IMR-90 (cell line): ENCODE results near the gene ASPN. TPM values are rescaled to one million over a fixed set of nuclear protein-coding genes. Genes with fewer than 3 reads are reported as not detected.
A peak's percentile ranks its signal among the peaks of the same experiment; 100 is the strongest.

ENCODE experiments used
- ATAC-seq: fragments of 200-7000 bp; cut with Tn5 transposase; 2 replicates; pipeline ENCODE4 v1.9.1; 2020; ENCODE audit warnings: low read depth, mild to moderate bottlenecking, moderate library complexity
- BruUV-seq: library from RNA; stranded (reverse); fragments of 400-500 nt; replicated peaks from 2 replicates; lab custom pipeline; 2021; lab: Mats Ljungman, UMichigan
- CTCF ChIA-PET: fragments of 300-600 bp; formaldehyde crosslinking; extraction: SDS; loops from one replicate; lab custom pipeline; 2021; ENCODE audit warnings: antibody characterized with exemption; lab: Yijun Ruan, JAX
- POLR2A ChIA-PET: fragments of 300-600 bp; sonication (Branson Sonifier 250); formaldehyde crosslinking; loops from one replicate; lab custom pipeline; 2022; ENCODE audit warnings: antibody characterized with exemption; ENCODE audit not compliant: unreplicated experiment; lab: Charles Lee
- DNase-seq: peaks from one replicate; pipeline ENCODE4 v3.0.0; 2013
- H2AFZ ChIP-seq: replicated peaks from 2 replicates; pipeline ENCODE3; 2013; ENCODE audit warnings: low read length, mild to moderate bottlenecking; ENCODE audit not compliant: poor library complexity
- H2AK5ac ChIP-seq: 2 replicates; pipeline ENCODE4 v1.6.1; 2013; ENCODE audit warnings: low read depth, low read length, inconsistent platforms
- H2AK9ac ChIP-seq: replicated peaks from 2 replicates; pipeline ENCODE3; 2013; ENCODE audit warnings: mild to moderate bottlenecking, low read depth, low read length, moderate library complexity; ENCODE audit not compliant: poor library complexity
- H2BK120ac ChIP-seq: 2 replicates; pipeline ENCODE4 v1.6.1; 2013; ENCODE audit warnings: low read depth, low read length, inconsistent platforms
- H2BK15ac ChIP-seq: 3 replicates; pipeline ENCODE4 v1.6.1; 2013; ENCODE audit warnings: low read depth, low read length, inconsistent platforms
- H2BK20ac ChIP-seq: 2 replicates; pipeline ENCODE4 v1.6.1; 2013; ENCODE audit warnings: low read depth, mild to moderate bottlenecking, inconsistent platforms, low read length, moderate library complexity
- H2BK5ac ChIP-seq: 2 replicates; pipeline ENCODE4 v1.6.1; 2013; ENCODE audit warnings: mild to moderate bottlenecking, low read depth, low read length, inconsistent platforms; ENCODE audit not compliant: poor library complexity, severe bottlenecking
- H3K14ac ChIP-seq: replicated peaks from 2 replicates; pipeline ENCODE4 v1.6.1; 2013; ENCODE audit warnings: low read depth, low read length, inconsistent platforms
- H3K18ac ChIP-seq: 2 replicates; pipeline ENCODE4 v1.6.1; 2013; ENCODE audit warnings: low read depth, low read length, control low read depth
- H3K23ac ChIP-seq: 2 replicates; pipeline ENCODE4 v1.6.1; 2013; ENCODE audit warnings: low read depth, low read length, inconsistent platforms
- H3K27ac ChIP-seq: 2 replicates; pipeline ENCODE4 v1.5.1; 2013; ENCODE audit warnings: mild to moderate bottlenecking, control low read depth, low read length; ENCODE audit not compliant: insufficient read depth
- H3K27me3 ChIP-seq: 2 replicates; pipeline ENCODE4 v1.6.1; 2013; ENCODE audit warnings: low read length; ENCODE audit not compliant: control insufficient read depth, insufficient read depth
- H3K36me3 ChIP-seq: 2 replicates; pipeline ENCODE4 v1.6.1; 2013; ENCODE audit warnings: low read length, mixed read lengths; ENCODE audit not compliant: control insufficient read depth, insufficient read depth
- H3K4ac ChIP-seq: 2 replicates; pipeline ENCODE4 v1.6.1; 2013; ENCODE audit warnings: low read depth, low read length, inconsistent platforms
- H3K4me1 ChIP-seq: 2 replicates; pipeline ENCODE4 v1.6.1; 2013; ENCODE audit warnings: low read length, mixed read lengths; ENCODE audit not compliant: control insufficient read depth, insufficient read depth
- H3K4me2 ChIP-seq: 2 replicates; pipeline ENCODE4 v1.6.1; 2013; ENCODE audit warnings: low read depth, mild to moderate bottlenecking, control low read depth, low read length, moderate library complexity
- H3K4me3 ChIP-seq: 2 replicates; pipeline ENCODE4 v1.5.1; 2013; ENCODE audit warnings: low read depth, mild to moderate bottlenecking, control low read depth, low read length, moderate library complexity; ENCODE audit not compliant: insufficient read depth
- H3K56ac ChIP-seq: 2 replicates; pipeline ENCODE4 v1.6.1; 2013; ENCODE audit warnings: low read length, inconsistent platforms; ENCODE audit not compliant: insufficient read depth; ENCODE audit errors: extremely low read depth
- H3K79me1 ChIP-seq, 2 experiments: 2 replicates each; pipeline ENCODE4 v1.6.1; 2013; ENCODE audit warnings: low read length in 2 of 2, inconsistent platforms in 1 of 2, low read depth in 1 of 2
- H3K9ac ChIP-seq: 2 replicates; pipeline ENCODE4 v1.6.1; 2013; ENCODE audit warnings: low read depth, low read length, control low read depth
- H3K9me1 ChIP-seq: 2 replicates; pipeline ENCODE4 v1.6.1; 2013; ENCODE audit warnings: low read length, inconsistent platforms; ENCODE audit not compliant: insufficient read depth
- H3K9me3 ChIP-seq: 2 replicates; pipeline ENCODE4 v1.6.1; 2013; ENCODE audit warnings: low read length; ENCODE audit not compliant: control insufficient read depth, insufficient read depth
- H4K20me1 ChIP-seq: 2 replicates; pipeline ENCODE4 v1.6.1; 2013; ENCODE audit warnings: low read length, inconsistent platforms; ENCODE audit not compliant: insufficient read depth
- H4K5ac ChIP-seq: 2 replicates; pipeline ENCODE4 v1.6.1; 2013; ENCODE audit warnings: mild to moderate bottlenecking, low read depth, low read length, control low read depth
- H4K8ac ChIP-seq, 2 experiments: 2 replicates each; pipeline ENCODE4 v1.6.1; 2013; ENCODE audit warnings: low read depth in 2 of 2, low read length in 2 of 2, control low read depth in 1 of 2, inconsistent platforms in 1 of 2
- H4K91ac ChIP-seq: 2 replicates; pipeline ENCODE4 v1.6.1; 2013; ENCODE audit warnings: low read depth, low read length, inconsistent platforms; ENCODE audit not compliant: insufficient read depth
- BHLHE40 ChIP-seq: fragments of 150-350 bp; IDR thresholded peaks from 2 replicates; pipeline ENCODE4 v1.6.1; 2016; ENCODE audit warnings: mild to moderate bottlenecking, low read depth, low read length
- CEBPB ChIP-seq: IDR thresholded peaks from 2 replicates; pipeline ENCODE4 v1.6.1; 2012; ENCODE audit warnings: low read depth, low read length, improper control_type of control experiment
- CHD1 ChIP-seq: IDR thresholded peaks from 2 replicates; pipeline ENCODE4 v1.6.1; 2012; ENCODE audit warnings: low read depth, low read length, improper control_type of control experiment
- CTCF ChIP-seq: conservative IDR thresholded peaks from 2 replicates; pipeline ENCODE4 v1.5.1; 2012; ENCODE audit warnings: mild to moderate bottlenecking, low read depth, low read length, improper control_type of control experiment
- FOS ChIP-seq: fragments of 150-350 bp; IDR thresholded peaks from 2 replicates; pipeline ENCODE4 v1.6.1; 2016; ENCODE audit warnings: low read depth, low read length
- MAFK ChIP-seq: IDR thresholded peaks from 2 replicates; pipeline ENCODE4 v1.6.1; 2012; ENCODE audit warnings: low read depth, low read length, improper control_type of control experiment
- MAZ ChIP-seq: IDR thresholded peaks from 2 replicates; pipeline ENCODE4 v1.6.1; 2012; ENCODE audit warnings: low read depth, mild to moderate bottlenecking, low read length, improper control_type of control experiment, moderate library complexity, borderline replicate concordance
- MXI1 ChIP-seq: IDR thresholded peaks from 2 replicates; pipeline ENCODE4 v1.6.1; 2012; ENCODE audit warnings: low read depth, mild to moderate bottlenecking, low read length, moderate library complexity, borderline replicate concordance
- NFE2L2 ChIP-seq: fragments of 150-350 bp; IDR thresholded peaks from 2 replicates; pipeline ENCODE4 v1.6.1; 2016; ENCODE audit warnings: low read depth, mild to moderate bottlenecking, low read length
- POLR2A ChIP-seq: IDR thresholded peaks from 2 replicates; pipeline ENCODE4 v1.6.1; 2012; ENCODE audit warnings: mild to moderate bottlenecking, low read depth, low read length
- RAD21 ChIP-seq: IDR thresholded peaks from 2 replicates; pipeline ENCODE4 v1.6.1; 2012; ENCODE audit warnings: low read length, improper control_type of control experiment
- RCOR1 ChIP-seq: IDR thresholded peaks from 2 replicates; pipeline ENCODE4 v1.6.1; 2012; ENCODE audit warnings: mild to moderate bottlenecking, low read length, improper control_type of control experiment; ENCODE audit not compliant: insufficient replicate concordance
- RFX5 ChIP-seq: IDR thresholded peaks from 2 replicates; pipeline ENCODE4 v1.8.0; 2012; ENCODE audit warnings: low read depth, mild to moderate bottlenecking, low read length, moderate library complexity
- SMC3 ChIP-seq: fragments of 150-350 bp; IDR thresholded peaks from 2 replicates; pipeline ENCODE4 v1.6.1; 2016; ENCODE audit warnings: low read depth, mild to moderate bottlenecking, antibody characterized with exemption, low read length, moderate library complexity
- WGBS, 2 experiments: methylation state at CpG; one replicate each; pipeline versions ENCODE4 v1.1.5 to v1.1.7; 2013; ENCODE audit warnings: missing lambda C conversion rate in 2 of 2; ENCODE audit not compliant: insufficient read length in 1 of 2; ENCODE audit errors: extremely low coverage in 2 of 2; 5-methylcytosine and 5-hydroxymethylcytosine counted together
- dilution Hi-C: fragments of 300-500 bp; cut with HindIII; formaldehyde crosslinking; loops from one replicate; pipeline ENCODE4 v1.14.3; 2018; ENCODE audit warnings: low sequenced_read_pairs; ENCODE audit not compliant: unreplicated experiment
- in situ Hi-C: fragments of 300-500 bp; cut with MboI; formaldehyde crosslinking; loops from 3 replicates; pipeline ENCODE4 v1.14.3; 2019; ENCODE audit warnings: low sequenced_read_pairs, inconsistent platforms, mixed read lengths
- intact Hi-C: fragments of 100-400 bp; cut with micrococcal nuclease; formaldehyde crosslinking; loops from 2 replicates; pipeline ENCODE4 v1.10.0; 2022
- polyA plus RNA-seq, 3 experiments: library from polyadenylated mRNA; depleted of rRNA; stranded (reverse); fragments of >200 nt; gene quantifications; 2 replicates each; pipeline ENCODE4 v1.2.3, GENCODE V29; 2012; ENCODE audit warnings: low replicate concordance in 1 of 3
- total RNA-seq: library from RNA; depleted of rRNA; stranded (reverse); fragments of >200 nt; gene quantifications from 2 replicates; pipeline ENCODE4 v1.2.3, GENCODE V29; 2012
- TF ChIP-seq, protein P1 (sequence below): fragments of 150-350 bp; IDR thresholded peaks from 2 replicates; pipeline ENCODE4 v1.6.1; 2016; ENCODE audit warnings: low read depth, mild to moderate bottlenecking, low read length, moderate library complexity, borderline replicate concordance
- TF ChIP-seq, protein P2 (sequence below): fragments of 150-350 bp; IDR thresholded peaks from 2 replicates; pipeline ENCODE4 v1.6.1; 2017; ENCODE audit warnings: mild to moderate bottlenecking, antibody characterized with exemption, low read length, low read depth

Gene ASPN
- total and polyA plus RNA-seq, 2 of the 4 experiments (the other 2 are of a cell fraction): under 0.01 to 0.09 TPM

GRCh38 chr9:92500725-92501124, 18.4 kb upstream of the ASPN start:
- H4K91ac ChIP-seq: no peak overlapping the region
- no peaks in the 10 kb centered on the region for H3K36me3 ChIP-seq
- no peak overlapping the region for H3K56ac ChIP-seq
- no peak overlapping the region for H2AFZ ChIP-seq
- H2BK20ac ChIP-seq: no peak overlapping the region
- H4K20me1 ChIP-seq: no peaks in the 10 kb centered on the region
- no peak overlapping the region for H3K4me2 ChIP-seq
- no peak overlapping the region for H3K18ac ChIP-seq
- peaks cover 12% of the 10 kb centered on the region for H3K9me1 ChIP-seq
- H3K79me1 ChIP-seq: peaks cover 0 to 9% of the 10 kb centered on the region in 2 experiments; a peak in 2 of 4 replicates
- H3K9ac ChIP-seq: no peak overlapping the region
- in situ Hi-C loops: no loop called here
- H3K27me3 ChIP-seq: no peaks in the 10 kb centered on the region
- H3K27ac ChIP-seq: no peak overlapping the region
- no peak overlapping the region; the same call in 1 of the 2 replicates for H2AK5ac ChIP-seq
- no peak for DNase-seq
- CTCF ChIA-PET: no interaction called here
- H4K8ac ChIP-seq: no peak overlapping the region
- H3K23ac ChIP-seq: no peak overlapping the region
- WGBS, 2 experiments: 100% methylated on average over 1 of the region's 5 CpGs; no CpG with 5 or more reads in 1 of the 2 experiments
- POLR2A ChIA-PET: no interaction called here
- TF ChIP-seq FOS (no peak), RFX5 (no peak), CEBPB (no peak), POLR2A (no peak), MAFK (no peak), NFE2L2 (no peak), SMC3 (no peak), BHLHE40 (no peak), CHD1 (no peak), CTCF (no peak), MXI1 (no peak), RCOR1 (no peak), RAD21 (no peak), MAZ (no peak)
- TF ChIP-seq, protein P1, sequence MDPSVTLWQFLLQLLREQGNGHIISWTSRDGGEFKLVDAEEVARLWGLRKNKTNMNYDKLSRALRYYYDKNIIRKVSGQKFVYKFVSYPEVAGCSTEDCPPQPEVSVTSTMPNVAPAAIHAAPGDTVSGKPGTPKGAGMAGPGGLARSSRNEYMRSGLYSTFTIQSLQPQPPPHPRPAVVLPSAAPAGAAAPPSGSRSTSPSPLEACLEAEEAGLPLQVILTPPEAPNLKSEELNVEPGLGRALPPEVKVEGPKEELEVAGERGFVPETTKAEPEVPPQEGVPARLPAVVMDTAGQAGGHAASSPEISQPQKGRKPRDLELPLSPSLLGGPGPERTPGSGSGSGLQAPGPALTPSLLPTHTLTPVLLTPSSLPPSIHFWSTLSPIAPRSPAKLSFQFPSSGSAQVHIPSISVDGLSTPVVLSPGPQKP: no peak
- TF ChIP-seq, protein P2, sequence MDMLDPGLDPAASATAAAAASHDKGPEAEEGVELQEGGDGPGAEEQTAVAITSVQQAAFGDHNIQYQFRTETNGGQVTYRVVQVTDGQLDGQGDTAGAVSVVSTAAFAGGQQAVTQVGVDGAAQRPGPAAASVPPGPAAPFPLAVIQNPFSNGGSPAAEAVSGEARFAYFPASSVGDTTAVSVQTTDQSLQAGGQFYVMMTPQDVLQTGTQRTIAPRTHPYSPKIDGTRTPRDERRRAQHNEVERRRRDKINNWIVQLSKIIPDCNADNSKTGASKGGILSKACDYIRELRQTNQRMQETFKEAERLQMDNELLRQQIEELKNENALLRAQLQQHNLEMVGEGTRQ: no peak
- H3K9me3 ChIP-seq: no peaks in the 10 kb centered on the region
- dilution Hi-C loops: no loop called here
- H3K4me1 ChIP-seq: peaks cover 16% of the 10 kb centered on the region
- H4K5ac ChIP-seq: no peak overlapping the region
- no peak overlapping the region for H3K14ac ChIP-seq
- H2BK5ac ChIP-seq: no peak overlapping the region
- no peak overlapping the region for H3K4me3 ChIP-seq
- no peak overlapping the region for H2AK9ac ChIP-seq
- H2BK120ac ChIP-seq: no peak overlapping the region
- 0 out of 3 replicates have a peak overlapping the region, but pooled peaks have one; percentile 15 for H2BK15ac ChIP-seq
- no peak overlapping the region for H3K4ac ChIP-seq
- no peak for ATAC-seq
- BruUV-seq: no TSS peak
- intact Hi-C loops: no loop called here
